Kidney (tissue), 14 donors: Measurements from ENCODE around the gene RASAL2. TPM values are rescaled to one million over a fixed set of nuclear protein-coding genes. Genes with fewer than 3 reads are reported as not detected.

Source experiments
- DNase-seq, 5 donors: peaks; one replicate each; pipeline ENCODE4 v3.0.0-alpha.2; 2013 to 2020
- FAIRE-seq: peaks from 2 replicates; lab custom pipeline; 2012; peaks lifted over from hg19 to GRCh38; lab: Jason Lieb, UNC
- H3K27ac ChIP-seq, 2 donors: one replicate each; pipeline ENCODE4 v1.7.0; 2013; ENCODE audit warnings: low read depth in 2 of 2, low read length in 2 of 2, inconsistent platforms in 1 of 2
- H3K27me3 ChIP-seq: one replicate; pipeline ENCODE4 v1.7.1; 2013; ENCODE audit warnings: low read length, inconsistent platforms; ENCODE audit not compliant: control insufficient read depth, insufficient read depth
- H3K36me3 ChIP-seq, 3 donors: one replicate each; pipeline versions ENCODE4 v1.7.0 to v1.7.1; 2013; ENCODE audit warnings: low read length in 3 of 3, control low read depth in 1 of 3, inconsistent platforms in 1 of 3; ENCODE audit not compliant: insufficient read depth in 3 of 3, control insufficient read depth in 2 of 3
- H3K4me1 ChIP-seq, 3 donors: one replicate each; pipeline versions ENCODE4 v1.7.0 to v1.7.1; 2013; ENCODE audit warnings: low read length in 3 of 3, inconsistent platforms in 1 of 3, low read depth in 1 of 3; ENCODE audit not compliant: control insufficient read depth in 2 of 3, insufficient read depth in 2 of 3
- H3K4me3 ChIP-seq, 3 donors: one replicate each; pipeline versions ENCODE4 v1.7.0 to v1.8.1; 2013; ENCODE audit warnings: low read length in 3 of 3, control low read depth in 1 of 3, inconsistent platforms in 1 of 3
- H3K9ac ChIP-seq, 3 donors: one replicate each; pipeline versions ENCODE4 v1.7.0 to v1.7.1; 2013; ENCODE audit warnings: low read length in 3 of 3, control low read depth in 1 of 3, inconsistent platforms in 1 of 3
- H3K9me3 ChIP-seq, 3 donors: one replicate each; pipeline versions ENCODE4 v1.7.0 to v1.7.1; 2013; ENCODE audit warnings: low read length in 3 of 3, control low read depth in 1 of 3, inconsistent platforms in 1 of 3; ENCODE audit not compliant: control insufficient read depth in 2 of 3, insufficient read depth in 1 of 3
- CTCF ChIP-seq: IDR thresholded peaks from 3 replicates; pipeline ENCODE4 v1.5.1; 2012; ENCODE audit warnings: mild to moderate bottlenecking, moderate library complexity, borderline replicate concordance; ENCODE audit not compliant: insufficient read depth; ENCODE audit errors: extremely low read depth
- intact Hi-C: fragments of 100-400 bp; cut with DNase I; formaldehyde crosslinking; loops from one replicate; pipeline ENCODE4 v1.11.1; 2022
- polyA plus RNA-seq: library from polyadenylated mRNA; stranded (reverse); fragments of 350-450 nt; fragmentation: Illumina TruSeq; extraction: RNeasy Lipid Tissue Mini Kit (QIAGEN cat#74804); gene quantifications from one replicate; pipeline ENCODE4 v1.2.3, GENCODE V29; 2014; ENCODE audit warnings: low read depth, low replicate concordance; ENCODE audit not compliant: insufficient read depth
- total RNA-seq: library from RNA; stranded (reverse); fragmentation: NEBNext Ultra II Directional; extraction: Animal tissue kit (Norgen Biotek cat#: 25700); gene quantifications from one replicate; pipeline ENCODE4 v1.2.1, GENCODE V29; 2021
- donor health status: control.
- donor health status: control.
- donor health status: control.
- donor health status: control.
- donor health status: control.
- donor health status: DM: yes; HTN: yes; CAD: no.
- donor health status: Normal renal cell carcinoma (clear cell type).

The RASAL2 gene
- total and polyA plus RNA-seq, 2 donors from 2014 or later: 2.2 to 26.5 TPM

- intact Hi-C loops: no loop called here
- no peak for FAIRE-seq
Measured at GRCh38 chr1:178407215-178407614, 313.3 kb downstream of the RASAL2 start.

GRCh38 chr1:178407655-178408054, 313.8 kb downstream of the RASAL2 start:
- Histone ChIP-seq H3K27me3 (no peaks in the 10 kb centered on the region), H3K4me1 (no peaks in the 10 kb centered on the region), H3K4me3 (no peak overlapping the region), H3K9ac (no peak overlapping the region), H3K36me3 (no peaks in the 10 kb centered on the region), H3K27ac (no peak overlapping the region), H3K9me3 (no peaks in the 10 kb centered on the region)
- intact Hi-C loops: no loop called here
- no peak for FAIRE-seq
- peak in 2 of 5 donors; percentile 3 to 9 for DNase-seq
- no peak for TF ChIP-seq CTCF

More at GRCh38 chr1:178407215-178407614, 313.3 kb downstream of the RASAL2 start:
- no peak overlapping the region for H3K4me3 ChIP-seq
- no peaks in the 10 kb centered on the region for H3K27me3 ChIP-seq
- no peaks in the 10 kb centered on the region for H3K9me3 ChIP-seq
- no peak for TF ChIP-seq CTCF
- H3K27ac ChIP-seq: no peak overlapping the region
- H3K36me3 ChIP-seq: no peaks in the 10 kb centered on the region
- H3K9ac ChIP-seq: no peak overlapping the region
- H3K4me1 ChIP-seq: no peaks in the 10 kb centered on the region
- no peak for DNase-seq

GRCh38 chr1:178408871-178409270, 315.0 kb downstream of the RASAL2 start:
- no peak overlapping the region for H3K4me3 ChIP-seq
- no peaks in the 10 kb centered on the region for H3K9me3 ChIP-seq
- H3K27ac ChIP-seq: no peak overlapping the region
- H3K36me3 ChIP-seq: no peaks in the 10 kb centered on the region
- intact Hi-C loops: no loop called here
- no peak for FAIRE-seq
- H3K9ac ChIP-seq: no peak overlapping the region
- no peaks in the 10 kb centered on the region for H3K4me1 ChIP-seq
- no peak for DNase-seq
- TF ChIP-seq CTCF: no peak
- no peaks in the 10 kb centered on the region for H3K27me3 ChIP-seq

- no peak for FAIRE-seq
- intact Hi-C loops: no loop called here
- H3K27me3 ChIP-seq: no peaks in the 10 kb centered on the region
- no peak overlapping the region for H3K4me3 ChIP-seq
- H3K27ac ChIP-seq: no peak overlapping the region
- no peak for TF ChIP-seq CTCF
- no peak for DNase-seq
- H3K4me1 ChIP-seq: no peaks in the 10 kb centered on the region
- no peak overlapping the region for H3K9ac ChIP-seq
- H3K36me3 ChIP-seq: no peaks in the 10 kb centered on the region
- no peaks in the 10 kb centered on the region for H3K9me3 ChIP-seq
Measured at GRCh38 chr1:178409541-178409940, 315.6 kb downstream of the RASAL2 start.
